ENCODE measurements around the gene KCNH5. TPM values are rescaled to one million over a fixed set of nuclear protein-coding genes. Genes with fewer than 3 reads are reported as not detected.

Gene KCNH5
- polyA plus RNA-seq, 3 donors: 0.10 to 0.16 (median 0.14) TPM

GRCh38 chr14:62745496-62745895 is 299.8 kb downstream of the KCNH5 start:
- no peak for DNase-seq

GRCh38 chr14:62743560-62743959 is 301.7 kb downstream of the KCNH5 start:
- DNase-seq: no peak

- no peak for DNase-seq
These were observed 302.1 kb downstream of the KCNH5 start for GRCh38 chr14:62743118-62743517.

- no peak for DNase-seq
These were observed 305.6 kb downstream of the KCNH5 start for GRCh38 chr14:62739647-62740046.

- no peak for DNase-seq
These were observed 308.9 kb downstream of the KCNH5 start for GRCh38 chr14:62736048-62737043.

GRCh38 chr14:62734831-62735230 is 310.4 kb downstream of the KCNH5 start:
- DNase-seq: no peak

- no peak for DNase-seq
These were observed 322.9 kb downstream of the KCNH5 start for GRCh38 chr14:62722406-62722805.

GRCh38 chr14:62718629-62719028 is 326.6 kb downstream of the KCNH5 start:
- no peak for DNase-seq

- DNase-seq: no peak
These were observed 333.8 kb downstream of the KCNH5 start for GRCh38 chr14:62711351-62712023.

GRCh38 chr14:62710811-62711210 is 334.4 kb downstream of the KCNH5 start:
- DNase-seq: no peak

GRCh38 chr14:62709773-62710172 is 335.5 kb downstream of the KCNH5 start:
- DNase-seq: no peak

- DNase-seq: no peak
These were observed 339.0 kb downstream of the KCNH5 start for GRCh38 chr14:62706217-62706616.

- DNase-seq: no peak
These were observed 347.8 kb downstream of the KCNH5 start for GRCh38 chr14:62697461-62697860.

- no peak for DNase-seq
These were observed 348.3 kb downstream of the KCNH5 start for GRCh38 chr14:62696929-62697328.

GRCh38 chr14:62696331-62696924 is 348.8 kb downstream of the KCNH5 start:
- no peak for DNase-seq

- no peak for DNase-seq
These were observed 351.2 kb downstream of the KCNH5 start for GRCh38 chr14:62694075-62694474.

- DNase-seq: no peak
These were observed 352.7 kb downstream of the KCNH5 start for GRCh38 chr14:62692490-62693106.

- no peak for DNase-seq
These were observed 353.4 kb downstream of the KCNH5 start for GRCh38 chr14:62691647-62692489.

- no peak for DNase-seq
These were observed 355.5 kb downstream of the KCNH5 start for GRCh38 chr14:62689733-62690132.

- DNase-seq: no peak
These were observed 357.4 kb downstream of the KCNH5 start for GRCh38 chr14:62687818-62688217.

GRCh38 chr14:62684376-62684775 is 360.9 kb downstream of the KCNH5 start:
- DNase-seq: no peak
